HG02852 (cell line): ENCODE results near the gene ACSF3.

ENCODE experiments used
- ATAC-seq: cut with Tn5 transposase; IDR thresholded peaks from one replicate; pipeline ENCODE4 v1.9.1; 2021; ENCODE audit warnings: mild to moderate bottlenecking, moderate library complexity; ENCODE audit not compliant: unreplicated experiment

The ACSF3 gene

GRCh38 chr16:89093602-89094251 is at the start of gene ACSF3:
Gene ACSF3 (plus strand): TSS chr16:89093852. CDS start chr16:89100682, 6,830 bp downstream.
- no peak for ATAC-seq

- ATAC-seq: no peak
Observed at GRCh38 chr16:89044418-89045180, 49.1 kb upstream of the ACSF3 start.

GRCh38 chr16:89045181-89045815 is 48.4 kb upstream of the ACSF3 start:
- no peak for ATAC-seq

- no peak for ATAC-seq
Observed at GRCh38 chr16:89045881-89046280, 47.8 kb upstream of the ACSF3 start.

- no peak for ATAC-seq
Observed at GRCh38 chr16:89046491-89046890, 47.2 kb upstream of the ACSF3 start.

DNA sequence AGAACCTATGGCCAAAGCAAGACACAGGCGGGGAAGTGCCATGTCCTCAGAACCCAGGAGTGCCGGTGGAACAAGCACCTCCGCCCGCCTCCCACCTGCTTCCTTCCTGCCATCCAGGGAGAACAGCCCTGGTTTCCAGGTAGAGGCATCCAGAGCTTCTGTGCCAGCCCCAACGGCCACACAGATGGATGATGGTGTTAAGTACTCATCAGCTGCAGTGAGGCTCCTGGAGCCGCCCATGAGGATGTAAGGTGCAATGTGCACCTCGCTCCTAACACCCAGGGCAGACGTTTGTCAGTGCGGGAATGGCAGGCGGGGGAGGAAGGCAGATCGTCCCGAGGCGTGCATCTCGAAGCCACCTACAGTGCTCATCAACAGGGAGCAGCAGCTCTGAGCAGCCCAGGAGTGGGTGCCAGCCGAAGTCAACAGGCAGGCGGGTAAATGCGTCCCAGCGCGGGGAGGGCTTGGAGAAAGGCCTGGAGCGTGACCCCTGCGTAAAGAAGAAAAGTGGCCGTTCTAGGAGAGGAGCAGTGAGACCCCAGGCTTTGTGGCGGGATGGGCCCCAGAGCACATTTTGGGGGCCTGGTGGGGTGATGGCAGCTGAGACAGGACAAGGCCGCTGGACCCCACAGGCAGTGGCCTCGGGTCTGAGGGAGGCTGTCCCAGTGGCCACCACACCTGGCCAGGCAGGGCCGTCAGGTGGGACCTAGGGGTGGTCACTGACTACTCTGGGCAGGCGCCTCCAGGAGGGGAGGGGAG is 46.1 kb upstream of the ACSF3 start:
- no peak for ATAC-seq

GRCh38 chr16:89048090-89048725 is 45.4 kb upstream of the ACSF3 start:
- no peak for ATAC-seq

- no peak for ATAC-seq
Observed at GRCh38 chr16:89048871-89049422, 44.7 kb upstream of the ACSF3 start.

DNA sequence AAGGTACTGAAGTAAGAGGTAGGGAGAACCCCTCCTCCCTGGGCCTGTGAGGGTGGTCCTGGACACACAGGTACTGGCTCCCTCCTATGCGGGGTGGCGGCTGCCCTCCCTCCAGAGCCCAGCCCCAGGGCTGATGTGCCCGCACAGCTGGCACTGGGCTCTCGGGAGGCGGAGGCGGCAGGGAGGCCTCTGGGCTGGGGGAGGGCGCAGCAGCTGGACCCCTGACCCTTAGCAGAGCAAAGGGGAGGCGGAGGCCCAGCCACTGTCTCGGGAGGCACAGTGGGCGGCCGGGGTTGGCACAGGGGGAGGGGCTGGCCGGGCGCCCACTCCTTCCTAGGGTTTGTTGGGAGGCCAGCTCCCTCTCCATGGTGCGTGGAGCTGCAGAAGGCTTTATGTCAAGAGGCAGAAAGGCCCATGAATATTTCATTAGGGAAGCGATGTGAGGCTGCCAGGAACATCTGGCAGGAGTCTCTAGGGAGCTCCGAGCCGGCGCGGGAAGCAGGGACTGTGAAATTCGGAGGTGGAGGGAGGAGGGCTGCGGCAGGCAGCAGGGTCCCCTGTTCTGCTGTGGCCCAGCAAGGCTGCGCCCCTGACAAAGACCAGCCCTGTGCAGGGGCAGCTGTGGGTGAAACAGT is 44.1 kb upstream of the ACSF3 start:
- ATAC-seq: no peak

DNA sequence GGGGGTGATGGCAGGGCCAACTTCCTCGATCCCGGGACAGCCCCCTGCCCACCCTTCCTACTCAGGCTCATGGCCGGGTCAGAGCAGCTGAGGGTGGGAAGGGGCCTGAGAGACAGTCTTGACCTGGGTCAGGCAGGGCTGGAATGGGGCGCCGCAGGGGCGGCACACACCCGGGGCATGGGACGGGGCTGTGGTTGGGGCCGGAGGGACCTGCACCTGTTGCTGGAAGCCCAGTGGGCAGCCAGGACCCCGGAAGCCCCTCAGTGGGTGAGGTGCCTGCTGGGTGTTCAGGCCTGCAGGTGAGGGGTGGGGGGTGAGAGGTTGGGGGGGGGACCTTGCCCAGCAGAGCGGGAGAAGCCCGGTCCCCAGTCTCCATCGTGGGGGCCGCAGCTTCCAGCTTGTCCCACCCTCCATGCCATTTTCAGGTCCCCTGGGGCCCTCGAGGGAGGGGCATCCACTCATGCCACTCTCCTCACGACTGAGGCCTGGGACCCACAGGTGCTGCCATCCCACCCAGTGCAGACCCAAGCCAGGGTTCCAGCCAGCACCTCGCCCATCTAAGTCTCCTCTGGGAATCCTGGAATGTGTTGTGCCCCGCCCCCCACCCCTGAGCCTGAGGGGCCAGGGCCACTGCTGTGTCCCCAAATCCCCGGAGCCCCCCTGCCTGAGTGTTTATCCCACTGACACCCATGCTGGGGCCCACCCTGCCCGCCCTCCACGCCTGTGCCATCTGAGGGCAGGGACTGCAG is 43.4 kb upstream of the ACSF3 start:
- ATAC-seq: no peak

DNA sequence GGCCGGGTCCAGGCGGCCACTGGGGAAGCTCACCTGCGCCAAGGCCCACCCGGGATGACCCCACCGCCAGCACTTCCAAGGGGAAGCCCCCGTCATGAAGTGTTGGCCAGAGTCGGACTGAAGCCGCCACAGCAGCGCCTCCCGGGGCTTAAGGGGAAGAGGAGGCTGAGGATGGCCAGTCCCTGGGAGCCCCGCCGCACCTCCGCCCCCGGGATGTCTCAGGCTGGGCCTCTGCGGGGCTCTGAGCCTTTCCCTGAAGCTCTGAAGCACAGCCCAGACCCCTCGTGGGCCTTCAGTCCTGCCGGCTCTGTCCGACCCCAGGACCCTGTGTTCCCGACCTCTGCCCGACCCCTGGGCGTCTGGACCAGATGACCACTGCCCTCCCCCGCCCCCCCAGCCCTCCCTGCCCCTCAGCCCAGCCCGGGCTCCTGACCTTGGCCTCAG is 42.8 kb upstream of the ACSF3 start:
- ATAC-seq: no peak

DNA sequence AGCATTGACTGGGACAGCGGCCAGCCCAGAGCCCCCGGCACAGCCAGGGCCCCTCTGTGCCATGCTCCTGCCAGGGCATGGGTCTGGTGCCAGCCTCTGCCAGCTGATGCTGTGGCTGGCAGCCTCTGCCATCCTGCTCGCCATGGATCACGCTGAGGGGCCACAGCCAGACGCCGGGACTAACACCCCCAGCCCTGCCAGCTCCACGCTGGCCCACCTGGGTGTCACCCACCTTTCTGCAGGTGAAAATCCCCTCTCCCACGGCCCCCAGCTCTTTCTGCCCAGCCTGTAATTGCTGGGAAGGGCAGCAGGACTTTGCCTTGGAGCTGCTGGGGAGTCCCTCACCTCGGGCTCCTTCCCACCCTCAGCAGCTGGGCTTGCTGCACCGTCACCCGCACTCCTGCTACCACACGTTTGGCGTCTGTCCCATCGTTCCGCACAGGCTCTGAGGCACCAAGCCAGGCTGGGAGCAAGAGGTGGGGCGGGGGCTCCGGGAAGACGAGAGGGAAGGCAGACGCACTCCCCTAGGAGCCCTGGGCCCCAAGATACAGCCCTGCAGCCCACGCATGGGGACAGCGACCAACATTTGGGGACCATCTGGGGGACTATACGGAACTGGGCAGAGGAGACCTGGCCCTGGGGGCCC is 42.0 kb upstream of the ACSF3 start:
- no peak for ATAC-seq

GRCh38 chr16:89052191-89052889 is 41.3 kb upstream of the ACSF3 start:
- ATAC-seq: no peak

GRCh38 chr16:89052890-89053724 is 40.5 kb upstream of the ACSF3 start:
- ATAC-seq: no peak

GRCh38 chr16:89053725-89054029 is 40.0 kb upstream of the ACSF3 start:
- no peak for ATAC-seq

DNA sequence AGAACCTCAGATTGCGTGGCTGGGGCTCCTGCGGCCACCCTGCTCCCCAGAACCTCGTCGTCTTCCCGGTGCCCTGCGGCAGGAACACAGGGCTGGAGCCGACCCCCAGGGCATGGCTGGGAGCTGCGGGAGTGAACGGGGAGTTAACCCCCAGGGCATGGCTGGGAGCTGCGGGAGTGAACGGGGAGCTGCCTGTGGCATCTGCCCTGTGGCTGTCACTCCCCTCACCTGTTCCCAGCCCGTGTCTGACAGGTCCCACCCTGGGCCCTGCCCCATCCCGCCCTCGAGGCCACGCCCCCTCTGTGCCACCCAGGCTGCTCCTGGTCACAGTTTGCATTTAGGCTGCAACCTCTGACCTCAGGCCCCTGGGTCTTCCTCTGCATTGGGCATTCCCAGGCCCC is 39.4 kb upstream of the ACSF3 start:
- no peak for ATAC-seq

DNA sequence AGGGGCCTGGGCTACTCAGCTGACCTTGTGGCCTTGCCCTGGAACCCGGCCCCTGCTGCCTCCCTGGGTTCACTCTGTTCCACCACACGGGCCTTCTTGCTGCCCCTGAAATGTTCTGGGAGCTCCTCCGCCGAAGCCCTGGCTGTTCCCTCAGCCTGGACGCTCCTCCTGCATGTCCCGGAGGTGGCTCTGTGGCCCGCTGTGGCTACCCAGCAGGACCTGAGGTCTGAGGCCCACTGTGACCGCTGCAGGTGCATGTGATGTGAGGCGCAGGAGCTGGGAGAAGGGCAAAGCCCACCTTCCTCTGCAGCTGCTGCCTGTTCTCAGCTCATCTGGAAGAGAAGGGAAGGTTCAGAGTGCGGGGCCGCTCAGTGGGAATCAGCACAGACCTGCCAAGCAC is 38.9 kb upstream of the ACSF3 start:
- no peak for ATAC-seq

DNA sequence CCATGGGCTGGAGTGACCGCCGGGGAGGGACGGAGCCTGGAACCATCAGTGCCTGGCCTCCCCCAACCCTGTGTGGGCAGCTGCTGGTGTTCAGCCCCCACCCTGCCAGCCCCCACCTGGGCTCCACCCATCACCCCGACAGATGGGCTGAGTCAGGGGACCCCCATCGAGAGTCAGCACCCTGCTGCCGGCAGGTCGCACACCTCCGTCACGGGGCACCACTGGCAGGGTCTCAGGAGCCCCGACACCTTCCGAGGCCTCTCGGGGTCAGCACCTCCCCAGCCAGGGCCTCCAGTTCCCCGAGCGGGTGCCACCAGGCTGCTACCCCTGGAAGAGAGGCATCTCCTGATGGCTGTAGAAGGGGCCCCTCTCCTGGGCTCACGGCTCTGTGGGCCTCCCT is 38.3 kb upstream of the ACSF3 start:
- ATAC-seq: no peak
